H9 (cell line): ENCODE measurements around the gene EPHA3. TPM values are rescaled to one million over a fixed set of nuclear protein-coding genes. Genes with fewer than 3 reads are reported as not detected.

Experiments used
- DNase-seq: peaks from one replicate; pipeline ENCODE4 v3.0.0-alpha.2; 2017
- H2AFZ ChIP-seq: one replicate; pipeline ENCODE4 v1.6.1; 2013; ENCODE audit warnings: mild to moderate bottlenecking, low read length, control low read depth, moderate library complexity
- H2AK5ac ChIP-seq: 2 replicates; pipeline ENCODE4 v1.6.1; 2013; ENCODE audit warnings: low read length, control low read depth, mixed read lengths; ENCODE audit not compliant: insufficient read length
- H2BK120ac ChIP-seq: one replicate; pipeline ENCODE4 v1.6.1; 2013; ENCODE audit warnings: low read depth, mild to moderate bottlenecking, low read length, control low read depth, inconsistent platforms; ENCODE audit not compliant: poor library complexity, severe bottlenecking
- H2BK12ac ChIP-seq: 2 replicates; pipeline ENCODE4 v1.6.1; 2013; ENCODE audit warnings: low read length, control low read depth, mixed read lengths, low read depth; ENCODE audit not compliant: insufficient read length
- H2BK15ac ChIP-seq: 2 replicates; pipeline ENCODE4 v1.6.1; 2013; ENCODE audit warnings: low read depth, low read length, control low read depth
- H2BK20ac ChIP-seq: one replicate; pipeline ENCODE4 v1.6.1; 2013; ENCODE audit warnings: low read depth, mild to moderate bottlenecking, low read length, control low read depth, inconsistent platforms; ENCODE audit not compliant: poor library complexity, severe bottlenecking
- H2BK5ac ChIP-seq: 2 replicates; pipeline ENCODE4 v1.6.1; 2013; ENCODE audit warnings: low read length, control low read depth, mixed read lengths; ENCODE audit not compliant: insufficient read length
- H3K14ac ChIP-seq: 2 replicates; pipeline ENCODE4 v1.6.1; 2013; ENCODE audit warnings: low read length, control low read depth; ENCODE audit not compliant: insufficient read depth
- H3K18ac ChIP-seq: 2 replicates; pipeline ENCODE4 v1.6.1; 2013; ENCODE audit warnings: low read depth, mild to moderate bottlenecking, mixed read lengths, low read length, control low read depth; ENCODE audit not compliant: insufficient read length
- H3K23ac ChIP-seq: 2 replicates; pipeline ENCODE4 v1.6.1; 2013; ENCODE audit warnings: low read length, control low read depth, mixed read lengths, low read depth; ENCODE audit not compliant: insufficient read length
- H3K23me2 ChIP-seq: 2 replicates; pipeline ENCODE4 v1.6.1; 2013; ENCODE audit warnings: low read depth, mild to moderate bottlenecking, mixed read lengths, low read length, control low read depth; ENCODE audit not compliant: insufficient read length, poor library complexity, severe bottlenecking
- H3K27ac ChIP-seq: 2 replicates; pipeline ENCODE4 v1.5.1; 2013; ENCODE audit warnings: low read length, control low read depth, mixed read lengths, low read depth; ENCODE audit not compliant: insufficient read length
- H3K27me3 ChIP-seq: 2 replicates; pipeline ENCODE4 v1.6.1; 2013; ENCODE audit warnings: low read length, control low read depth, inconsistent platforms; ENCODE audit not compliant: insufficient read depth
- H3K4ac ChIP-seq: 2 replicates; pipeline ENCODE4 v1.6.1; 2013; ENCODE audit warnings: low read depth, mild to moderate bottlenecking, control low read depth, inconsistent platforms, low read length, moderate library complexity
- H3K4me1 ChIP-seq: 2 replicates; pipeline ENCODE4 v1.6.1; 2013; ENCODE audit warnings: low read length, control low read depth, inconsistent platforms; ENCODE audit not compliant: insufficient read depth
- H3K4me2 ChIP-seq: 2 replicates; pipeline ENCODE4 v1.6.1; 2013; ENCODE audit warnings: low read length, control low read depth, mixed read lengths; ENCODE audit not compliant: insufficient read length, insufficient read depth
- H3K56ac ChIP-seq: 2 replicates; pipeline ENCODE4 v1.6.1; 2013; ENCODE audit warnings: low read depth, mild to moderate bottlenecking, mixed read lengths, low read length, control low read depth; ENCODE audit not compliant: insufficient read length
- H3K79me1 ChIP-seq: 2 replicates; pipeline ENCODE4 v1.6.1; 2013; ENCODE audit warnings: low read depth, mild to moderate bottlenecking, moderate library complexity, low read length, control low read depth, inconsistent platforms; ENCODE audit not compliant: insufficient read depth, poor library complexity, severe bottlenecking
- H3K79me2 ChIP-seq: 2 replicates; pipeline ENCODE4 v1.6.1; 2013; ENCODE audit warnings: low read length, control low read depth, inconsistent platforms; ENCODE audit not compliant: insufficient read depth
- H3K9ac ChIP-seq: 2 replicates; pipeline ENCODE4 v1.6.1; 2013; ENCODE audit warnings: low read length, control low read depth, mixed read lengths; ENCODE audit not compliant: insufficient read length; ENCODE audit errors: extremely low read depth
- H3K9me3 ChIP-seq: one replicate; pipeline ENCODE4 v1.6.1; 2013; ENCODE audit warnings: low read depth, low read length, inconsistent platforms; ENCODE audit not compliant: control insufficient read depth
- H3T11ph ChIP-seq: one replicate; pipeline ENCODE4 v1.6.1; 2013; ENCODE audit warnings: mild to moderate bottlenecking, low read length, control low read depth, inconsistent platforms
- H4K20me1 ChIP-seq: one replicate; pipeline ENCODE4 v1.6.1; 2013; ENCODE audit not compliant: control insufficient read depth, insufficient read length, insufficient read depth
- H4K5ac ChIP-seq: 2 replicates; pipeline ENCODE4 v1.6.1; 2013; ENCODE audit warnings: low read depth, mild to moderate bottlenecking, mixed read lengths, low read length, control low read depth; ENCODE audit not compliant: insufficient read length
- H4K8ac ChIP-seq: replicated peaks from 2 replicates; pipeline ENCODE4 v1.6.1; 2013; ENCODE audit warnings: low read length, control low read depth, mixed read lengths, low read depth; ENCODE audit not compliant: insufficient read length
- H4K91ac ChIP-seq: 2 replicates; pipeline ENCODE4 v1.6.1; 2013; ENCODE audit warnings: low read depth, mild to moderate bottlenecking, moderate library complexity, mixed read lengths, low read length, control low read depth; ENCODE audit not compliant: insufficient read length
- H3K27ac Mint-ChIP-seq, 3 experiments: 2 replicates in 2 of 3; 3 replicates in 1 of 3; pipeline ENCODE4 v1.8.0; 2020 to 2021; ENCODE audit warnings: mixed read lengths in 3 of 3, mild to moderate bottlenecking in 1 of 3, moderate library complexity in 1 of 3
- H3K27me3 Mint-ChIP-seq: 2 replicates; pipeline ENCODE4 v1.8.0; 2021; ENCODE audit warnings: low read depth, mild to moderate bottlenecking, moderate library complexity, mixed read lengths
- H3K36me3 Mint-ChIP-seq, 3 experiments: 2 replicates in 2 of 3; 3 replicates in 1 of 3; pipeline ENCODE4 v1.8.0; 2020 to 2021; ENCODE audit warnings: low read depth in 3 of 3, mixed read lengths in 3 of 3; ENCODE audit not compliant: insufficient read depth in 1 of 3
- H3K4me1 Mint-ChIP-seq, 2 experiments: 2 replicates each; pipeline ENCODE4 v1.8.0; 2020; ENCODE audit warnings: mixed read lengths in 2 of 2
- H3K4me3 Mint-ChIP-seq, 2 experiments: 2 replicates in 1 of 2; 3 replicates in 1 of 2; pipeline ENCODE4 v1.8.0; 2020 to 2021; ENCODE audit warnings: mild to moderate bottlenecking in 2 of 2, mixed read lengths in 2 of 2, moderate library complexity in 1 of 2
- H3K9me3 Mint-ChIP-seq, 2 experiments: 2 replicates in 1 of 2; 3 replicates in 1 of 2; pipeline ENCODE4 v1.8.0; 2020; ENCODE audit warnings: mild to moderate bottlenecking in 2 of 2, mixed read lengths in 2 of 2, moderate library complexity in 1 of 2
- WGBS: extraction: QIAGEN DNeasy Blood & Tissue Kit; methylation state at CpG from one replicate; pipeline ENCODE4 v1.1.7; 2013; ENCODE audit warnings: missing lambda C conversion rate, low lambda C conversion rate, mixed read lengths; ENCODE audit not compliant: insufficient read length; ENCODE audit errors: extremely low coverage; 5-methylcytosine and 5-hydroxymethylcytosine counted together
- total RNA-seq: library from RNA; stranded (reverse); gene quantifications from 2 replicates; pipeline ENCODE4 v1.2.1, GENCODE V29; 2021
- TF ChIP-seq, protein P1 (sequence below): fragments of 200-600 bp; sonication (generic); conservative IDR thresholded peaks from 3 replicates; pipeline ENCODE4 v1.8.0; 2021; ENCODE audit warnings: antibody characterized with exemption, mild to moderate bottlenecking

The EPHA3 gene
- total RNA-seq, 1 experiment from 2014 or later: 0.66 TPM

DNA sequence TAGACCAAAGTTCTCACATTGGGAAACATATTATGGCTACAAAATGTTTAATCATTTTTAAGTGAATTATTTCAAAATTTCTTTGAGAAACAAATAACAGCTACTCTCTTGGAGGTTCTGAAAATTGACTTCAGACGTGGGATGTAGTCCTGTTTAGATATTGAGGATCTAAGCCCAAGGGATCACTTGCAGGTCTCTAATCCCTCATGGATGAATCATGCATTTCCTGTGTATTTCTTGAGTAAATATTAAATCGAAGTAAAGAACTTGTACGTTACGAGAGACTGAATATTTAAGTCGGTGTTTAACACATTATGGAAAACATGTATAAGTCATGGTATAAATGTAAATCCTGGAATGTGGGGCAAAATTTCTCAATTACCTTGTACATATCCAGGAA is 119.8 kb downstream of the EPHA3 start:
- Histone ChIP-seq H3K14ac (no peak overlapping the region), H3K27me3 (no peaks in the 10 kb centered on the region), H2BK12ac (no peak overlapping the region), H3K79me1 (no peaks in the 10 kb centered on the region), H3K23me2 (no peaks in the 10 kb centered on the region), H3K4ac (no peak overlapping the region), H2BK15ac (no peak overlapping the region), H3K18ac (no peak overlapping the region), H2BK5ac (no peak overlapping the region), H4K20me1 (no peaks in the 10 kb centered on the region), H4K5ac (no peak overlapping the region), H2BK20ac (no peak overlapping the region), H3K27ac (no peak overlapping the region), H2AK5ac (no peak overlapping the region), H3K4me2 (no peak overlapping the region), H4K8ac (no peak overlapping the region), H3T11ph (no peak overlapping the region), H3K56ac (no peak overlapping the region), H3K9ac (no peak overlapping the region), H3K79me2 (no peaks in the 10 kb centered on the region), H2BK120ac (no peak overlapping the region), H3K9me3 (no peaks in the 10 kb centered on the region), H2AFZ (no peak overlapping the region), H3K4me1 (no peaks in the 10 kb centered on the region), H3K23ac (no peak overlapping the region), H4K91ac (no peak overlapping the region)
- Mint-ChIP-seq H3K4me3 (no peak overlapping the region), H3K36me3 (no peaks in the 10 kb centered on the region), H3K27ac (no peak overlapping the region), H3K9me3 (no peaks in the 10 kb centered on the region), H3K4me1 (peaks cover 6% of the 10 kb centered on the region in 2 experiments), H3K27me3 (no peaks in the 10 kb centered on the region)
- no CpG with 5 or more reads among the region's 5 CpGs for WGBS
- TF ChIP-seq, protein P1, sequence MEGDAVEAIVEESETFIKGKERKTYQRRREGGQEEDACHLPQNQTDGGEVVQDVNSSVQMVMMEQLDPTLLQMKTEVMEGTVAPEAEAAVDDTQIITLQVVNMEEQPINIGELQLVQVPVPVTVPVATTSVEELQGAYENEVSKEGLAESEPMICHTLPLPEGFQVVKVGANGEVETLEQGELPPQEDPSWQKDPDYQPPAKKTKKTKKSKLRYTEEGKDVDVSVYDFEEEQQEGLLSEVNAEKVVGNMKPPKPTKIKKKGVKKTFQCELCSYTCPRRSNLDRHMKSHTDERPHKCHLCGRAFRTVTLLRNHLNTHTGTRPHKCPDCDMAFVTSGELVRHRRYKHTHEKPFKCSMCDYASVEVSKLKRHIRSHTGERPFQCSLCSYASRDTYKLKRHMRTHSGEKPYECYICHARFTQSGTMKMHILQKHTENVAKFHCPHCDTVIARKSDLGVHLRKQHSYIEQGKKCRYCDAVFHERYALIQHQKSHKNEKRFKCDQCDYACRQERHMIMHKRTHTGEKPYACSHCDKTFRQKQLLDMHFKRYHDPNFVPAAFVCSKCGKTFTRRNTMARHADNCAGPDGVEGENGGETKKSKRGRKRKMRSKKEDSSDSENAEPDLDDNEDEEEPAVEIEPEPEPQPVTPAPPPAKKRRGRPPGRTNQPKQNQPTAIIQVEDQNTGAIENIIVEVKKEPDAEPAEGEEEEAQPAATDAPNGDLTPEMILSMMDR: no peak
- DNase-seq: no peak
